Measurements from ENCODE around the gene ATP5MC2. TPM values are rescaled to one million over a fixed set of nuclear protein-coding genes. Genes with fewer than 3 reads are reported as not detected.
"Not testable (repeated sequence)": the region's sequence is repeated elsewhere in the genome, so short reads cannot be mapped to it uniquely, and the experiment has no call there.

Gene ATP5MC2
- total RNA-seq (100 to 1,000 TPM; 237 to 332 (median 275) TPM), polyA plus RNA-seq (100 to 1,000 TPM; 586 to 659 TPM), total RNA-seq (97.5 reads per million, percentile 84 among the genes with 10 or more reads in this experiment)

GRCh38 chr12:53675701-53676607 lies at the start of gene ATP5MC2:
Gene ATP5MC2 (minus strand): TSS chr12:53676083. CDS start chr12:53672614, 3,469 bp downstream.
- DNase-seq (peak; percentile 92 to 98 (median 97)), ATAC-seq (peak; percentile 97)
- peaks cover 16 to 35% (median 21%) of the 10 kb centered on the region in 5 donors for H3K27me3 Mint-ChIP-seq
- H3K27ac Mint-ChIP-seq: peak within 1 kb of the TSS; percentile 91 to 98 (median 95)
- intact Hi-C loops (cut with micrococcal nuclease): loop anchor here (1.0 to 5.0 kb wide), 15 partner anchors 19 to 821 kb away; partner anchors contain the start of genes ATF7 (in 2 of the 2), CALCOCO1 (in 2 of the 2), EIF4B (in 2 of the 2) and PFDN5 (in 2 of the 2)
- peaks cover 7 to 21% of the 10 kb centered on the region in 2 donors for H3K4me1 ChIP-seq (ENCODE audit: control insufficient read depth in 2 of 2, insufficient read depth in 2 of 2, low read length in 2 of 2)
- H3K9me3 Mint-ChIP-seq: no peaks in the 10 kb centered on the region
- H3K4me1 Mint-ChIP-seq: peaks cover 21 to 37% (median 32%) of the 10 kb centered on the region in 7 donors
- ChIA-PET POLR2A (interaction anchor here (0.6 to 2.5 kb wide), 17 partner anchors 16 to 670 kb away, joined by 3 to 10 read pairs (median 4); partner anchors contain the start of genes ATF7, CALCOCO1, EIF4B and SP1), CTCF (interaction anchor here (0.6 to 4.6 kb wide), 21 partner anchors 10 to 381 kb away, joined by 3 to 37 read pairs (median 4); partner anchors contain the start of gene PFDN5)
- H3K9me3 ChIP-seq (ENCODE audit: control insufficient read depth in 2 of 3, low read length in 3 of 3): no peaks in the 10 kb centered on the region
- peaks cover 3 to 24% (median 8%) of the 10 kb centered on the region in 3 experiments for H3K36me3 ChIP-seq (ENCODE audit: control insufficient read depth in 2 of 3, insufficient read depth in 3 of 3, low read length in 3 of 3)
- no peaks in the 10 kb centered on the region for H3K27me3 ChIP-seq (ENCODE audit: control insufficient read depth in 2 of 2, insufficient read depth in 2 of 2, low read length in 2 of 2)
- peaks cover 0 to 17% (median 9%) of the 10 kb centered on the region in 5 donors for H3K36me3 Mint-ChIP-seq
- peak within 1 kb of the TSS; percentile 76 for H3K27ac ChIP-seq (ENCODE audit: low read depth, low read length)
- H3K4me3 ChIP-seq (ENCODE audit: low read length): peak within 1 kb of the TSS; percentile 64
- peak within 1 kb of the TSS; percentile 91 to 99 (median 94) for H3K4me3 Mint-ChIP-seq

DNA sequence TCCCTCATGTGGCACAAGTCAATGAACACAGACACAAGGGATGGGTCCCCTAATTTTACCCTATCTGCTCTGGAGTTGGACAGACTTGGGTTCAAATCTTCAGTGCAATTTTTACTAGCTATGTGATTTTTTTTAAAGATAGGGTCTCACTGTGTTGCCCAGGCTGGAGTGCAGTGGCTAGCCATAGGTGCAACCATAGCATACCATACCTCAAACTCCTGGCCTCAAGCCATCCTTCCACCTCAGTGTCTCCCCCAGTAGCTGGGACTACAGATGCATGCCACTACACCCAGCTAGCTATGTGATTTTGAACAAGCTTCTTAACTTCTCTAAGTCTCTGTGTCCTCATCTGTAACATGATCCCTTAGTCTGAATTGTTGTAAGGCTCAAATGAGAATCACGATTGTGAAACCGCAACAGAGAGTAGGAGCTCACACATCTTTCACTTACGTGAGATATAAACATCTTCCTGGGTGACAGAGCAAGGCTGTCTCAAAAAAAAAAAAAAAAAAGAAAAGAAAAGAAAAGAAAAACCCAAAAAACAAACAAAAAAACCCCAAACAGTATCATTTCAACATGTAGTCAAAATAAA lies 46.7 kb upstream of the ATP5MC2 start:
- Histone ChIP-seq H3K4me1 (ENCODE audit: control insufficient read depth in 2 of 2, insufficient read depth in 2 of 2, low read length in 2 of 2) (peaks cover 9 to 12% of the 10 kb centered on the region in 2 donors), H3K27me3 (ENCODE audit: control insufficient read depth in 2 of 2, insufficient read depth in 2 of 2, low read length in 2 of 2) (no peaks in the 10 kb centered on the region), H3K4me3 (ENCODE audit: low read length) (no peak overlapping the region), H3K9me3 (ENCODE audit: control insufficient read depth in 2 of 3, low read length in 3 of 3) (no peaks in the 10 kb centered on the region), H3K36me3 (ENCODE audit: control insufficient read depth in 2 of 3, insufficient read depth in 3 of 3, low read length in 3 of 3) (peaks cover 16 to 60% (median 22%) of the 10 kb centered on the region in 3 experiments), H3K27ac (ENCODE audit: low read depth, low read length) (no peak overlapping the region)
- Mint-ChIP-seq H3K27ac (no peak overlapping the region), H3K27me3 (no peaks in the 10 kb centered on the region), H3K4me1 (peaks cover 7 to 28% (median 21%) of the 10 kb centered on the region in 7 donors), H3K36me3 (peaks cover 19 to 59% (median 38%) of the 10 kb centered on the region in 5 donors), H3K4me3 (no peak overlapping the region), H3K9me3 (peaks cover 0 to 2% (median 0%) of the 10 kb centered on the region in 11 donors)
- intact Hi-C loops (cut with micrococcal nuclease): no loop called here
- POLR2A ChIA-PET: interaction anchor here (2.2 kb wide), 1 partner anchor 9 kb away, joined by 8 read pairs; no protein-coding TSS in a partner anchor
- CTCF ChIA-PET: interaction anchor here (1.1 to 2.3 kb wide), 5 partner anchors 20 to 24 kb away, joined by 3 to 6 read pairs (median 4); no protein-coding TSS in a partner anchor
- ATAC-seq (no peak), DNase-seq (no peak)

DNA sequence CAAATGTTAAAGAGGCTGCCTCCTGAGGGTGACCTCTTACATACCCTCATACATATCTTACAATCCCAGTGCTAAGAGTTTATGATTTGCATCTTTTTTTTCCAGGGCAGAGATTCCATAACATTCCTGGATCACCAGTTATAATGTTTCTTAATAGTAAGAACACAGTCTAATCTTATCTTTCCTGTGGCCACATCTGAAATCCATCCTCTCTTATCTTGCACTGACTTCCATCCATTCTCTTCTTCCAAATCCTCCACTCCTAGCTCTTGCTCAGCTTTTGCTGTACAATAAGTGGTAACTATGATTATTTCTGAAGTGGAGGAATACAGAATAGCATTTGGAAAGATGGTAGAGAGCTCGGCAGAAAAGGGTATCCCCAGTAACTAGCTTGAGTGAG lies 45.1 kb upstream of the ATP5MC2 start:
- Histone ChIP-seq H3K4me1 (ENCODE audit: control insufficient read depth in 2 of 2, insufficient read depth in 2 of 2, low read length in 2 of 2) (peaks cover 0 to 1% of the 10 kb centered on the region in 2 donors), H3K27ac (ENCODE audit: low read depth, low read length) (no peak overlapping the region), H3K27me3 (ENCODE audit: control insufficient read depth in 2 of 2, insufficient read depth in 2 of 2, low read length in 2 of 2) (no peaks in the 10 kb centered on the region), H3K9me3 (ENCODE audit: control insufficient read depth in 2 of 3, low read length in 3 of 3) (no peaks in the 10 kb centered on the region), H3K4me3 (ENCODE audit: low read length) (no peak overlapping the region), H3K36me3 (ENCODE audit: control insufficient read depth in 2 of 3, insufficient read depth in 3 of 3, low read length in 3 of 3) (peaks cover 16 to 75% (median 27%) of the 10 kb centered on the region in 3 experiments)
- intact Hi-C loops (cut with micrococcal nuclease): no loop called here
- no peaks in the 10 kb centered on the region for H3K9me3 Mint-ChIP-seq
- ATAC-seq (no peak), DNase-seq (no peak)
- H3K27ac Mint-ChIP-seq: peak overlapping the region in 1 of 9 donors; percentile 63
- ChIA-PET CTCF (interaction anchor here (1.5 to 2.3 kb wide), 3 partner anchors 19 to 24 kb away, joined by 3 to 6 read pairs (median 4); no protein-coding TSS in a partner anchor), POLR2A (interaction anchor here (2.2 kb wide), 1 partner anchor 10 kb away, joined by 8 read pairs; no protein-coding TSS in a partner anchor)
- H3K4me3 Mint-ChIP-seq: no peak overlapping the region
- peaks cover 18 to 72% (median 47%) of the 10 kb centered on the region in 5 donors for H3K36me3 Mint-ChIP-seq
- H3K4me1 Mint-ChIP-seq: peaks cover 4 to 17% (median 6%) of the 10 kb centered on the region in 7 donors
- no peaks in the 10 kb centered on the region for H3K27me3 Mint-ChIP-seq

- H3K27me3 Mint-ChIP-seq: no peaks in the 10 kb centered on the region
- Histone ChIP-seq H3K27me3 (ENCODE audit: control insufficient read depth in 2 of 2, insufficient read depth in 2 of 2, low read length in 2 of 2) (no peaks in the 10 kb centered on the region), H3K27ac (ENCODE audit: low read depth, low read length) (no peak overlapping the region), H3K4me1 (ENCODE audit: control insufficient read depth in 2 of 2, insufficient read depth in 2 of 2, low read length in 2 of 2) (no peaks in the 10 kb centered on the region), H3K4me3 (ENCODE audit: low read length) (no peak overlapping the region), H3K9me3 (ENCODE audit: control insufficient read depth in 2 of 3, low read length in 3 of 3) (no peaks in the 10 kb centered on the region), H3K36me3 (ENCODE audit: control insufficient read depth in 2 of 3, insufficient read depth in 3 of 3, low read length in 3 of 3) (peaks cover 16 to 85% (median 23%) of the 10 kb centered on the region in 3 experiments)
- intact Hi-C loops (cut with micrococcal nuclease): no loop called here
- no peak overlapping the region for H3K4me3 Mint-ChIP-seq
- H3K27ac Mint-ChIP-seq: no peak overlapping the region
- H3K4me1 Mint-ChIP-seq: peaks cover 0 to 7% (median under 1%) of the 10 kb centered on the region in 7 donors
- peaks cover 18 to 76% (median 44%) of the 10 kb centered on the region in 5 donors for H3K36me3 Mint-ChIP-seq
- ChIA-PET POLR2A (interaction anchor here (1.6 kb wide), 1 partner anchor 9 kb away, joined by 4 read pairs; no protein-coding TSS in a partner anchor), CTCF (interaction anchor here (0.7 to 1.5 kb wide), 2 partner anchors 17 to 347 kb away, joined by 3 to 4 read pairs; no protein-coding TSS in a partner anchor)
- no peaks in the 10 kb centered on the region for H3K9me3 Mint-ChIP-seq
- DNase-seq (no peak), ATAC-seq (no peak)
Measured at GRCh38 chr12:53719649-53720048, 43.8 kb upstream of the ATP5MC2 start.

DNA sequence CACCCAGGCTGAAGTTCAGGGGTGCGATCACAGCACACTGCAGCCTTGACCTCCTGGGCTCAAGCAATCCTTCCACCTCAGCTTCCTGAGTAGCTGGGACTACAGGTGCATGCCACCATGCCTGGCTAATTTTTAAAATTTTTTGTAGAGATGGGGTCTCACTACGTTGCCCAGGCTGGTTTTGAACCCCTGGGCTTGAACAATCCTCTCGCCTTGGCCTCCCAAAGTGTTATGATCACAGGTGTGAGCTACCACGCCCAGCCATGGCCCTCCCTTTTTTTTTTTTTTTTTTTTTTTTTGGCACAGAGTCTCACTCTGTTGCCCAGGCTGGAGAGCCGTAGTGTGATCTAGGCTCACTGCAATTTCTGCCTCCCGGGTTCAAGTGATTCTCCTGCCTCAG lies 42.7 kb upstream of the ATP5MC2 start:
- POLR2A ChIA-PET: interaction anchor here (0.6 to 1.6 kb wide), 2 partner anchors 11 to 281 kb away, joined by 3 to 4 read pairs; partner anchors contain the start of gene HOXC9
- H3K36me3 Mint-ChIP-seq: peaks cover 16 to 74% (median 39%) of the 10 kb centered on the region in 5 donors
- H3K9me3 ChIP-seq (ENCODE audit: control insufficient read depth in 2 of 3, low read length in 3 of 3); intact Hi-C loops (cut with micrococcal nuclease); H3K4me3 ChIP-seq (ENCODE audit: low read length); H3K27me3 ChIP-seq (ENCODE audit: control insufficient read depth in 2 of 2, insufficient read depth in 2 of 2, low read length in 2 of 2); ATAC-seq; H3K9me3 Mint-ChIP-seq; H3K4me1 ChIP-seq (ENCODE audit: control insufficient read depth in 2 of 2, insufficient read depth in 2 of 2, low read length in 2 of 2); H3K27me3 Mint-ChIP-seq; CTCF ChIA-PET; H3K4me3 Mint-ChIP-seq; H3K27ac Mint-ChIP-seq; H3K4me1 Mint-ChIP-seq; DNase-seq; H3K27ac ChIP-seq (ENCODE audit: low read depth, low read length): not testable (repeated sequence)
- H3K36me3 ChIP-seq (ENCODE audit: control insufficient read depth in 2 of 3, insufficient read depth in 3 of 3, low read length in 3 of 3): peaks cover 16 to 85% (median 17%) of the 10 kb centered on the region in 3 experiments

- no peak for ATAC-seq
- H3K36me3 Mint-ChIP-seq: peaks cover 17 to 63% (median 42%) of the 10 kb centered on the region in 5 donors
- ChIA-PET CTCF (interaction anchor here (0.8 to 3.2 kb wide), 2 partner anchors 26 to 29 kb away, joined by 3 to 10 read pairs; no protein-coding TSS in a partner anchor), POLR2A (interaction anchor here (1.4 kb wide), 1 partner anchor 9 kb away, joined by 4 read pairs; no protein-coding TSS in a partner anchor)
- H3K36me3 ChIP-seq (ENCODE audit: control insufficient read depth in 2 of 3, insufficient read depth in 3 of 3, low read length in 3 of 3): peaks cover 8 to 85% (median 14%) of the 10 kb centered on the region in 3 experiments
- no peak overlapping the region for H3K27ac ChIP-seq (ENCODE audit: low read depth, low read length)
- H3K9me3 ChIP-seq (ENCODE audit: control insufficient read depth in 2 of 3, low read length in 3 of 3): no peaks in the 10 kb centered on the region
- intact Hi-C loops (cut with micrococcal nuclease): no loop called here
- H3K27me3 Mint-ChIP-seq: no peaks in the 10 kb centered on the region
- H3K4me1 ChIP-seq (ENCODE audit: control insufficient read depth in 2 of 2, insufficient read depth in 2 of 2, low read length in 2 of 2): no peaks in the 10 kb centered on the region
- H3K27ac Mint-ChIP-seq: no peak overlapping the region
- no peaks in the 10 kb centered on the region for H3K27me3 ChIP-seq (ENCODE audit: control insufficient read depth in 2 of 2, insufficient read depth in 2 of 2, low read length in 2 of 2)
- no peak for DNase-seq
- H3K9me3 Mint-ChIP-seq: no peaks in the 10 kb centered on the region
- no peak overlapping the region for H3K4me3 Mint-ChIP-seq
- H3K4me1 Mint-ChIP-seq: no peaks in the 10 kb centered on the region
- H3K4me3 ChIP-seq (ENCODE audit: low read length): no peak overlapping the region
Measured at GRCh38 chr12:53717319-53717718, 41.4 kb upstream of the ATP5MC2 start.
